Vagina (tissue), 2 donors: Measurements from ENCODE around the gene LRRN4CL.

Source experiments
- CTCF ChIP-seq, 3 experiments: fragments of 450-650 bp in 2 of 3; fragments of 200-600 bp in 1 of 3; sonication (generic) in 1 of 3; IDR thresholded peaks; one replicate each; pipeline ENCODE4 v1.5.1; 2017 to 2019; ENCODE audit warnings: antibody characterized with exemption in 3 of 3, mild to moderate bottlenecking in 2 of 3, moderate library complexity in 2 of 3
- POLR2A ChIP-seq, 2 donors: fragments of 450-650 bp; IDR thresholded peaks; one replicate each; pipeline ENCODE4 v1.6.1; 2017; ENCODE audit warnings: antibody characterized with exemption in 2 of 2, mild to moderate bottlenecking in 2 of 2, moderate library complexity in 2 of 2

GRCh38 chr11:62665075-62665598, 24.2 kb downstream of the LRRN4CL start, which contains the start of the genes C11orf98 and CSKMT:
- TF ChIP-seq POLR2A (IDR thresholded peaks at IDR 0.05), result peak; percentile 50 to 95
- no peak for TF ChIP-seq CTCF (IDR thresholded peaks at IDR 0.05)
